Measurements from ENCODE around the gene ARL3.
A peak's percentile ranks its signal among the peaks of the same experiment; 100 is the strongest.
"Not testable (repeated sequence)": the region's sequence is repeated elsewhere in the genome, so short reads cannot be mapped to it uniquely, and the experiment has no call there.

ARL3 gene

DNA sequence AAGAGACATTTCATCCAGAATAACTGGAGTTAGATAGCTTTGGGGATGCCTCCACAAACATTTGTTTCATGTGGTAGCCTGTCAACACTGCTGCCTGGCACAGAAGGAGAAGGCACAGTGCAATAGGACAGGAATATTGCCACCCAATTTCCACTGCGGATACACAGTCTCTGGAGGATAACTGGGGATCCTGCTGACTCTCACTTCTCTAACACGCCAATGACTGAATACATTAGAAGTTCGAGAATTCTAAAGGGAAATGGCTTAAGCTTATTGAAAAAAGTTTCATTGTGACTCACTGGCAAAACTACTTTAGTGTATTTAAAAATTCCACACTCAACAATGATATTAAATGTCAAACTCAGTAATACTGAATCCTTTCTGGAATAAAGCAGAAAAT, 12.9 kb downstream of the ARL3 start:
- H3K4me1 ChIP-seq (ENCODE audit: insufficient read depth, low read length): no peaks in the 10 kb centered on the region
- no peaks in the 10 kb centered on the region for H3K9me3 ChIP-seq (ENCODE audit: insufficient read depth, low read depth, low read length)
- no peak overlapping the region for H3K27ac ChIP-seq (ENCODE audit: low read depth, low read length)
- peaks cover 31% of the 10 kb centered on the region for H3K36me3 ChIP-seq (ENCODE audit: insufficient read depth, low read length)
- no peak overlapping the region for H3K4me3 ChIP-seq (ENCODE audit: low read length)
- no peak overlapping the region for H3K9ac ChIP-seq (ENCODE audit: low read depth, low read length)
- no peaks in the 10 kb centered on the region for H3K27me3 ChIP-seq (ENCODE audit: insufficient read depth, low read length)
- 100% methylated on average over 2 of the region's 3 CpGs for WGBS

DNA sequence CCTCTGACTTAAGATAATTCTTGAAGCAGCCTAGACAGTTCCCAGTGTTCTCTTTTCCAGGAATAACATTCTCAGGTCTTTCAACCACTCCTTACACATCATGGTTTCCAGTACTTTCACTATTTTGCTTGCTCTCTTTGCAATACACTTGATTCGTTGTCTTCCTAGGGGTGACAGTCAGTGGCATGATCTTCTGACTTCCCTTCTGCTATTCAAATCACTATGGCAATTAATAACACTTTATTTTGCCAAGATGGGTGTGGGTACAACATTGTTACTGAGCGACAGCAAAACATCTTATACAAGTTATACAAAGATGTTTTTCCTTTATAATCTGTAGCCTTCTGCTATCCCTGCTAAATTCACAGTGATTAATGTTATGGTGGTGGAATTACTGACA, 15.3 kb downstream of the ARL3 start:
- H3K9ac ChIP-seq (ENCODE audit: low read depth, low read length): no peak overlapping the region
- 98% methylated on average over 1 of the region's 2 CpGs for WGBS
- H3K4me3 ChIP-seq (ENCODE audit: low read length): no peak overlapping the region
- no peaks in the 10 kb centered on the region for H3K27me3 ChIP-seq (ENCODE audit: insufficient read depth, low read length)
- H3K9me3 ChIP-seq (ENCODE audit: insufficient read depth, low read depth, low read length): no peaks in the 10 kb centered on the region
- H3K4me1 ChIP-seq (ENCODE audit: insufficient read depth, low read length): no peaks in the 10 kb centered on the region
- H3K36me3 ChIP-seq (ENCODE audit: insufficient read depth, low read length): peaks cover 34% of the 10 kb centered on the region
- no peak overlapping the region for H3K27ac ChIP-seq (ENCODE audit: low read depth, low read length)

DNA sequence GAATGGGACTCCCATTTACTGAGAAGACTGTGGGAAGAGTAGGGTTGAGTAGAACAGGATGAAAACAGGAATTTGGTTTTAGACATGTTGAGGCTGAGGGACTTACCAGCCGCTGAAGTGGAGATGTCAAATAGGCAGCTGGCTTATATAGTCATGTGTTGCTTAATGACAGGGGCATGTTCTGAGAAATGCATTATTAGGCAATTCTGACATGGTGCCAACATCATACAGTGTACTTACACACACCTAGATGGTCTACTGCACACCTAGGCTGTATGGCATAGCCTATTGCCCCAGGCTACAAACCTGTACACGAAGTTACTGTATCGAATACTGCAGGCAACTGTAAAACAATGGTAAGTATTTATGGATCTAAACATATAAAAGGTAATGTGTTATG, 17.5 kb downstream of the ARL3 start:
- over 99% methylated on average over 3 of the region's 3 CpGs for WGBS
- no peaks in the 10 kb centered on the region for H3K4me1 ChIP-seq (ENCODE audit: insufficient read depth, low read length)
- H3K9me3 ChIP-seq (ENCODE audit: insufficient read depth, low read depth, low read length): no peaks in the 10 kb centered on the region
- H3K4me3 ChIP-seq (ENCODE audit: low read length): no peak overlapping the region
- H3K27ac ChIP-seq (ENCODE audit: low read depth, low read length): no peak overlapping the region
- no peaks in the 10 kb centered on the region for H3K27me3 ChIP-seq (ENCODE audit: insufficient read depth, low read length)
- no peak overlapping the region for H3K9ac ChIP-seq (ENCODE audit: low read depth, low read length)
- peaks cover 42% of the 10 kb centered on the region for H3K36me3 ChIP-seq (ENCODE audit: insufficient read depth, low read length)

DNA sequence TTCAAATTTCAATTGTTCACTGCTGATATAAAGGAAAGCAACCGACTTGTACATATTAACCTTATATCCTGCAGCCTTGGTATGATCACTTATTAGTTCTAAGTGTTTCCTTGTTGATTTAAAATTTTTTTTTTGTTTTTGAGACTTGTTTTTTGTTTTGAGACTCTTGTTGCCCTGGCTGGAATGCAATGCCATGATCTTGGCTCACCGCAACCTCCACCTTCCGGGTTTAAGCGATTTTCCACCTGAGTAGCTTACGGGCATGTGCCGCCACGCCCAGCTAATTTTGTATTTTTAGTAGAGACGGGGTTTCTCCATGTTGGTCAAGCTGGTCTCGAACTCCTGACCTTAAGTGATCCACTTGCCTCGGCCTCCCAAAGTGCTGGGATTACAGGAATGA, 18.8 kb downstream of the ARL3 start:
- peaks cover 42% of the 10 kb centered on the region for H3K36me3 ChIP-seq (ENCODE audit: insufficient read depth, low read length)
- not testable (repeated sequence) for H3K4me3 ChIP-seq (ENCODE audit: low read length); H3K27me3 ChIP-seq (ENCODE audit: insufficient read depth, low read length); H3K4me1 ChIP-seq (ENCODE audit: insufficient read depth, low read length); H3K9me3 ChIP-seq (ENCODE audit: insufficient read depth, low read depth, low read length); H3K9ac ChIP-seq (ENCODE audit: low read depth, low read length); H3K27ac ChIP-seq (ENCODE audit: low read depth, low read length)
- WGBS: 97% methylated on average over 9 of the region's 10 CpGs

DNA sequence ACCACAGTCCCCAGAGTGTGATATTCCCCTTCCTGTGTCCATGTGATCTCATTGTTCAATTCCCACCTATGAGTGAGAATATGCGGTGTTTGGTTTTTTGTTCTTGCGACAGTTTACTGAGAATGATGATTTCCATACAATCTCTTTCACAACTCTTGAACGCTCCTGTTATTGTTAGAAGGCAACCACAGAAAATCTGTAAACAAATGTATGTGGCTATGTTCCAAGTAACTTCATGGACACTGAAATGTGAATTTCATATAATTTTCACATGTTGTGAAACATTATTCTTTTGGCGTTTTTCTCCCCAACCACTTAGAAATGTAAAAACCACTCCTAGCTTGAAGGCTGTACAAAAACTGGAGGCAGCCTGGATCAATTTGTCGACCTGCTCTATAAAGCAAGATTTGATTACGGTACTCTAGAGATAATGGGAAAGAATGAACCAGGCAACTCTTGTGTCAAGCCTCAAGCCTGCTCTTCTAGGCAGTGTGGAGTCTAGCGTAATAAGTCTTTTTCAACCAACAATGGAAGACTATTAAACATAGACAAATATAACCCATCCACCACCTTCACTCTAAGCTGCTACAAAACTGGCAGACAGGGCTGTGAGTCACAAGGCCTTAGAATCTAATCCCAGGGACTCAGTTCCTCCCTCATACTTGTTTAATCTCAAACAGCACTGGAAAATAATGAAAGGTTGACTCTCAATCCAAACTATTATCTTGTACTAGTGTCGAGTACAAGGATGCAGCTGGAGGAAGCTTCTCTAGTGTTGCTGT, 22.7 kb downstream of the ARL3 start:
- H3K27ac ChIP-seq (ENCODE audit: low read depth, low read length): no peak overlapping the region
- H3K9me3 ChIP-seq (ENCODE audit: insufficient read depth, low read depth, low read length): no peaks in the 10 kb centered on the region
- H3K4me3 ChIP-seq (ENCODE audit: low read length): no peak overlapping the region
- H3K36me3 ChIP-seq (ENCODE audit: insufficient read depth, low read length): peaks cover 26% of the 10 kb centered on the region
- H3K4me1 ChIP-seq (ENCODE audit: insufficient read depth, low read length): no peaks in the 10 kb centered on the region
- no peaks in the 10 kb centered on the region for H3K27me3 ChIP-seq (ENCODE audit: insufficient read depth, low read length)
- H3K9ac ChIP-seq (ENCODE audit: low read depth, low read length): no peak overlapping the region
- WGBS: 95% methylated on average over 6 of the region's 8 CpGs

DNA sequence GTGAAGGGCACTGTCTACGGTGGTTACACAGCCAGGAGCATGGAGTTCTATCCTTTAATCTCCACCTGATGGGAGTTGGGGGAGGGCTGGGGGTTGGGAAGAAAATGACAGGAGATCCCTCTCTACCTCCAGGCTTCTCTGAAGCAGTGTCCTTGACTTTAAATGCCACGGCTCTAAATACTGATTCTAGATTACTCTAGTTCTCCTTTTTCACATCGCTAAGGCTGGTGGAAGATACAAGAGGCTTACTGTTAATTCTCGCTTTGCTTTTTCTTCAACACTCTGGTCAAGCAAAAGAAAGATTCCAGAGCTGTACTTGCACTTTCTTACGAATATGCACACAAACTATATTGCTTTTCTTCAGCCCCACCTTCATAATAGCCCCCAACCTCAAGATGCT, 30.5 kb downstream of the ARL3 start:
- Histone ChIP-seq H3K27ac (ENCODE audit: low read depth, low read length) (no peak overlapping the region), H3K27me3 (ENCODE audit: insufficient read depth, low read length) (no peaks in the 10 kb centered on the region), H3K4me1 (ENCODE audit: insufficient read depth, low read length) (peaks cover 6% of the 10 kb centered on the region), H3K9ac (ENCODE audit: low read depth, low read length) (no peak overlapping the region), H3K4me3 (ENCODE audit: low read length) (no peak overlapping the region), H3K36me3 (ENCODE audit: insufficient read depth, low read length) (peaks cover 27% of the 10 kb centered on the region), H3K9me3 (ENCODE audit: insufficient read depth, low read depth, low read length) (no peaks in the 10 kb centered on the region)
- WGBS: 97% methylated on average over 5 of the region's 5 CpGs

DNA sequence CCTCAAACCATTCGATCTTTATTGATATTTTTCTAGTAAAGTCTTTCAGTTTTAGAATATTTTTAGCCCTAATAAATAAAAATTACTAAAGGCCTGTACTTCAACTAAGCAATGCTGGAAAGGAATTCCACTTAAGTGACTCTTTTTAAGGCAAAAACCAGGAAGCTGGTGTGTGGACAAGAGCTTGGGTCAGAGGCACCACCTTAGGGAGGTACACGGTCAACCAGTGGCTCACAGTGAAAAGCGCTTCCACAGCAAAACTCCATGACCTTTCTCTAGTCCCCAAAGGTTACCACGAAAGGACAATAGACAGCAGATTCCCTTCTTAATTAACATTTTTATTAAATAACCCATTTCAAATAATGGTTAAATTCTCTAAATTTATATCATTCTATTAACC, 31.2 kb downstream of the ARL3 start:
- WGBS: 91% methylated on average over 3 of the region's 4 CpGs
- Histone ChIP-seq H3K27me3 (ENCODE audit: insufficient read depth, low read length) (no peaks in the 10 kb centered on the region), H3K4me3 (ENCODE audit: low read length) (no peak overlapping the region), H3K36me3 (ENCODE audit: insufficient read depth, low read length) (peaks cover 25% of the 10 kb centered on the region), H3K9me3 (ENCODE audit: insufficient read depth, low read depth, low read length) (no peaks in the 10 kb centered on the region), H3K4me1 (ENCODE audit: insufficient read depth, low read length) (peaks cover 14% of the 10 kb centered on the region), H3K27ac (ENCODE audit: low read depth, low read length) (no peak overlapping the region), H3K9ac (ENCODE audit: low read depth, low read length) (no peak overlapping the region)

DNA sequence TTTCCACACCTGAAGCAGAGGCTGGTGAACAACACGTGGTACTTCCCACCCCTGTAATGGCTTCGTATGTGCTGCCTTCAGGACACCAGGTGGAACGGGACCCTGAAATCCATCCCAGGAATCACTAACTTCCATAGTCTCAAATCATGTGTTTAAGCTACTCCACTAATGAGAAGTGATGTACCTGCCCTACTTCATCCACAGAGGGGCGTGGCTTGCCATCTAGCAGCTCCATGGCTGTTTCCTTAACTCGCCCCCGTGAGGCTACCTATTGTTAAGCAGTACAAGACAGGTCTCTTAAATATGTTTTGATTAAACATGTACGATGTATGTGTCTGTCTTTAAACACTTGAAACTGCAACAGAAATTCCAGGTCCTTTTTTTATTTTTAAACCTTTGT, 31.8 kb downstream of the ARL3 start:
- Histone ChIP-seq H3K4me3 (ENCODE audit: low read length) (no peak overlapping the region), H3K4me1 (ENCODE audit: insufficient read depth, low read length) (peaks cover 19% of the 10 kb centered on the region), H3K9me3 (ENCODE audit: insufficient read depth, low read depth, low read length) (no peaks in the 10 kb centered on the region), H3K36me3 (ENCODE audit: insufficient read depth, low read length) (peaks cover 22% of the 10 kb centered on the region), H3K27ac (ENCODE audit: low read depth, low read length) (no peak overlapping the region), H3K27me3 (ENCODE audit: insufficient read depth, low read length) (no peaks in the 10 kb centered on the region), H3K9ac (ENCODE audit: low read depth, low read length) (no peak overlapping the region)
- 89% methylated on average over 7 of the region's 7 CpGs for WGBS

DNA sequence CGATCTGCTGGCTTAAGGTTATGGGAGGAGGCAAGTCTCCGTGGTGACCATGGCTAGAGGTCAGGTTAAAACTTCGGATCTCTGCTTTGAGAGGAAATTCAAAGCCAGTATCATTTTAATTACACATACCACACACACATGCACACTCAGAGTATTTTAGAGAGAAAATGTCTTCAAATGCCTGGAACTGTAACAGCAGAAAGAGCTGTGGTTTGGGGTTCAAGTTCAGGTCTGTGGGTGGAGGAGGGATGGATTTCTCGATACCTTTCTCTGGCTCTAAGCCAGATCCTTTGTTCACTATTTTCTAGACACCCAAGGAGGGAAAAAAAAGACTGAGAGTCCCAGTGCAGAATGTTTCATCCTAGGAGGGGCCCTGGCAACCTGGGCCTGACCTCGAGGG, 32.5 kb downstream of the ARL3 start:
- H3K4me3 ChIP-seq (ENCODE audit: low read length): no peak overlapping the region
- H3K9me3 ChIP-seq (ENCODE audit: insufficient read depth, low read depth, low read length): no peaks in the 10 kb centered on the region
- H3K27me3 ChIP-seq (ENCODE audit: insufficient read depth, low read length): no peaks in the 10 kb centered on the region
- H3K27ac ChIP-seq (ENCODE audit: low read depth, low read length): no peak overlapping the region
- peaks cover 27% of the 10 kb centered on the region for H3K4me1 ChIP-seq (ENCODE audit: insufficient read depth, low read length)
- 94% methylated on average over 4 of the region's 5 CpGs for WGBS
- no peak overlapping the region for H3K9ac ChIP-seq (ENCODE audit: low read depth, low read length)
- H3K36me3 ChIP-seq (ENCODE audit: insufficient read depth, low read length): peaks cover 22% of the 10 kb centered on the region

DNA sequence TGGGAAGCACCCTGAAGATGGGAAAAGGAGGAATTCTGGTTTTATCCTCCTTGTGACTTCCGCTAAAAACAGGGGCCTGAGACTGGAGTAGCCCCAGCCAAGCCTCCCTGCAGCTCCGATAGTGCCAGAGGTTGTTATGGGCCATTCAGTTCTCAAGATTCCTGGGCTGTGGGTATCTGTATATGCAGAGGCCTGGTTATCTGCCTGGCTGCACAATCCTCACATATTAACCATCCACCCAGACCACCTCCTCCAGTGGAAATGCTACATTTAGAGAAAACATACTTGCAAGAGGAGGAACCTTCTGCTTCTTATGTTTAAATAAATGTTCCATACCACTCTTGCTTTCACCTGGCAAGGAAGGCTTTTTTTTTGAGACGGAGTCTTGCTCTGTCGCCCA, 34.6 kb downstream of the ARL3 start:
- Histone ChIP-seq H3K9ac (ENCODE audit: low read depth, low read length) (no peak overlapping the region), H3K4me1 (ENCODE audit: insufficient read depth, low read length) (peaks cover 48% of the 10 kb centered on the region), H3K4me3 (ENCODE audit: low read length) (no peak overlapping the region), H3K27me3 (ENCODE audit: insufficient read depth, low read length) (no peaks in the 10 kb centered on the region), H3K27ac (ENCODE audit: low read depth, low read length) (0 out of 2 replicates have a peak overlapping the region, but pooled peaks have one; percentile 53), H3K9me3 (ENCODE audit: insufficient read depth, low read depth, low read length) (no peaks in the 10 kb centered on the region), H3K36me3 (ENCODE audit: insufficient read depth, low read length) (peaks cover 14% of the 10 kb centered on the region)
- WGBS: 93% methylated on average over 4 of the region's 4 CpGs

DNA sequence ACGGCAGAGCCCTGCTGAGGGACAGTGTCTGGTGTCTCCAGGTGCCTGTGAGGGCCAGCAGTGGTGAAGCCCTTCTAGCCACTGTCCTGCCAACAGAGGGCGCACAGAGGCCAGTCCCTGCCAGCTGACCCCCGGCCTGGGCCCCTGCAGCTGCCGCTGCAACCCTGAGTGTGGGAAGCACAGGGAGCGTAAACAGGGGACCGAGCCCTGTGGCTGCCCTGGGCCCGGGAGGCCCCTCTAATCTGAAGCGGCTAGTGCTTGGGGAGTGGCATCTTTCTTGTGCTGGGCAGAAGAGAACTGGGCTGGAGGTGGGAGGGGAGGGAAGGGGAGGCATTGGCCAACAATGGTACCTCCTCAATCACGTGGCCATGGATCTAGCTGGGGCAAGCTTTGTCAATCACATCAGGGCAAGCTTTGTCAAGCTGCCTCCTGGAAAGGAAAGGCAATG, 35.3 kb downstream of the ARL3 start:
- Histone ChIP-seq H3K4me3 (ENCODE audit: low read length) (peak overlapping the region; percentile 31; the same call in 1 of the 2 replicates), H3K27me3 (ENCODE audit: insufficient read depth, low read length) (no peaks in the 10 kb centered on the region), H3K36me3 (ENCODE audit: insufficient read depth, low read length) (peaks cover 10% of the 10 kb centered on the region), H3K9me3 (ENCODE audit: insufficient read depth, low read depth, low read length) (no peaks in the 10 kb centered on the region), H3K27ac (ENCODE audit: low read depth, low read length) (peak overlapping the region; percentile 53; the same call in 1 of the 2 replicates), H3K4me1 (ENCODE audit: insufficient read depth, low read length) (peaks cover 55% of the 10 kb centered on the region), H3K9ac (ENCODE audit: low read depth, low read length) (peak overlapping the region; percentile 32; the same call in 1 of the 2 replicates)
- 12% methylated on average over 9 of the region's 9 CpGs for WGBS

DNA sequence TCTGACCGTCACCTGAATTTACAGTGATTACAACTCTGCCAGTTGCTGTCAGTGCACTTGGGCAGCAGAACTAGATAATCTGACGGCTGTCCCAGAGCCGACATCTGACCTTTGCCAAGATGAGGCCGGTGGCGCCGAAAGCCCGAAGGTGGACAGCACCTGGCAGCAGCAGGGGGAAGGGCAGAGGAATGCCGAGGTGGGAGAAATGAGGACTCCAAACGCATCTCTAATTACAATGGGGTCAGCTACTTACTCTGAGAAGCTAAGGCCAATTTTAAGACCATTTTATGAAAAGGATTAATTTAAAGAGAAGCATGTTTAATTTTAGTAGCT, 36.2 kb downstream of the ARL3 start:
- Histone ChIP-seq H3K27me3 (ENCODE audit: insufficient read depth, low read length) (no peaks in the 10 kb centered on the region), H3K4me3 (ENCODE audit: low read length) (no peak overlapping the region), H3K36me3 (ENCODE audit: insufficient read depth, low read length) (peaks cover 7% of the 10 kb centered on the region; the same call in 1 of the 2 replicates), H3K9me3 (ENCODE audit: insufficient read depth, low read depth, low read length) (no peaks in the 10 kb centered on the region), H3K27ac (ENCODE audit: low read depth, low read length) (no peak overlapping the region), H3K4me1 (ENCODE audit: insufficient read depth, low read length) (peaks cover 63% of the 10 kb centered on the region), H3K9ac (ENCODE audit: low read depth, low read length) (no peak overlapping the region)
- WGBS: 68% methylated on average over 9 of the region's 9 CpGs
